ENCODE data around the gene SCUBE1.

DNA sequence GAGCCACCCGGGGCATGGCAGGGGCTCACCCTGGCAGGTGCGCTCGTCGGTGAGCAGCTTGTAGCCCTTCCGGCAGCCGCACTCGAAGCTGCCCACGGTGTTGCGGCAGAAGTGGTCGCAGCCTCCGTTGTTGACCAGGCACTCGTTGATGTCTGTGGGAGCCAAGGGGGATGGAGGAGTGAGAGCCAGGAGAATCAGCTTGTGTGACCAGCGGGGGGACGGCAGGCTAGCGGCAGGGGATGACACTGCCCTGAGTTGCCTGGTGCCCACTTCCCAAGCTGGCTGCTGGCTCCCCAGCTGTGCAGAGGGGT lies 111.5 kb downstream of the SCUBE1 start:
- TF ChIP-seq GATA3 (IDR thresholded peaks at IDR 0.05; ENCODE audit: low read depth, low read length) (no peak), GATA2 (IDR thresholded peaks at IDR 0.05; ENCODE audit: low read depth, low read length) (no peak)
